Measurements from ENCODE around the gene FOXF2.

Gene FOXF2

DNA sequence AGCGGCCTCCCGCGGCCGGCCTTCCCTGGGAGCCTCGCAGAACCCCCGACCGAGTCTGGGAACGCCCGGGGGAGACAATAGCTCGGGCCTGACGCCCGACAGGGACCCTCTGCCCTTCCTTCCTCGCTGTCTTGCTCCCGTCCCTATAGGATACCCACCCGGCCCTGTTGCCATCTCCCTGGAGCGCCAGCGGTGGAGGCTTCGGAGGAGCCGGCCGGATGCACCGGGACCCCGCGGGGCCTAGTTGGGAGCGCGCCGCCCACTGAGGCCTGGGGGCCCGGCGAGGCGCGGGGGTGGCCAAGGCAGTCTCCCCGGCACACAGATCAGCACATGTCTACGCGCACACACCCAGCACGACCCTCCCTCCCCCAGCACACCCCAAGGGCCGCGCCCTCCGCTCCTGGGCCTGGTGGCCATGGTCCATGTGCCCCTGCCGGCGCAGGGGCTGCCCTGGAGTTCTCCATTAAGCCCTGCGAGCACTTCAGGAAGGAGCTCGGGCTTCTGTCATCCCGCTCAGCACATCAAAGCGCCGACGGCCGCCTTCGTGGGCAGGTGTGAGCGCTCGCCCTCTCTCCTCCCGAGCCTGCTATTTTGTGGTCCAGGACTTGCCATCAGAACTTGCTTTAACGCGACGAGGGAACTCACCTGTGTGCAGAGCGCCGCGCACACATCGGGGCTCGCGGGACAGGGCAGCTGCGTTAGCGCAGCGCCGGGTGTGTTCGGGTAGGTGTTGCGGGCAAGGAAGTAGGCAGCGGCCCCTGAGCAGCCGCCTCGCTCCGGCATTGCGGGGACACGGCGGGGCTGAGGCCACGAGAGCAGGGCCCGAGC, 3.7 kb downstream of the FOXF2 start:
- DNase-seq, result no peak

GRCh38 chr6:1393641-1394283, 4.4 kb downstream of the FOXF2 start:
- DNase-seq, result no peak

- no peak for DNase-seq
Observed at GRCh38 chr6:1394514-1395463, 5.4 kb downstream of the FOXF2 start.

DNA sequence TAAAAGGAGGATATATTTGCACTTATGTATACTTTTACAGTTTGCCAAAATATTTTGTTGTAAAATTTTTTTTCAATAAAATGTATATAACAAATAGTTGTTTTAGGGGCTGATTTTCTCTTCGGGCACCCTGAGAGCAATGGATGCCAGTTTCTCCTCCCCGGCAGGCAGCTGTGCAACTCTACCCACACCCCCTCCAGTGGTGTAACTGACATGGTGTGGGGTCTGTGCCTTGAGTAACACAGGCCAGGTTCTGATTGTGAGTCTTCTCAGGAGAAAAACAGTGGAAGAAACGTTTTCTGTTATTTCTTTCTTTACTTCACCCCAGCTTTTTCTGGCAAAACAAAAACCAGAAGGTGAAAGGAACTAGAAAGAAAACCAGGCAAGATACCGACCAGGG, 6.1 kb downstream of the FOXF2 start:
- DNase-seq, result no peak

DNA sequence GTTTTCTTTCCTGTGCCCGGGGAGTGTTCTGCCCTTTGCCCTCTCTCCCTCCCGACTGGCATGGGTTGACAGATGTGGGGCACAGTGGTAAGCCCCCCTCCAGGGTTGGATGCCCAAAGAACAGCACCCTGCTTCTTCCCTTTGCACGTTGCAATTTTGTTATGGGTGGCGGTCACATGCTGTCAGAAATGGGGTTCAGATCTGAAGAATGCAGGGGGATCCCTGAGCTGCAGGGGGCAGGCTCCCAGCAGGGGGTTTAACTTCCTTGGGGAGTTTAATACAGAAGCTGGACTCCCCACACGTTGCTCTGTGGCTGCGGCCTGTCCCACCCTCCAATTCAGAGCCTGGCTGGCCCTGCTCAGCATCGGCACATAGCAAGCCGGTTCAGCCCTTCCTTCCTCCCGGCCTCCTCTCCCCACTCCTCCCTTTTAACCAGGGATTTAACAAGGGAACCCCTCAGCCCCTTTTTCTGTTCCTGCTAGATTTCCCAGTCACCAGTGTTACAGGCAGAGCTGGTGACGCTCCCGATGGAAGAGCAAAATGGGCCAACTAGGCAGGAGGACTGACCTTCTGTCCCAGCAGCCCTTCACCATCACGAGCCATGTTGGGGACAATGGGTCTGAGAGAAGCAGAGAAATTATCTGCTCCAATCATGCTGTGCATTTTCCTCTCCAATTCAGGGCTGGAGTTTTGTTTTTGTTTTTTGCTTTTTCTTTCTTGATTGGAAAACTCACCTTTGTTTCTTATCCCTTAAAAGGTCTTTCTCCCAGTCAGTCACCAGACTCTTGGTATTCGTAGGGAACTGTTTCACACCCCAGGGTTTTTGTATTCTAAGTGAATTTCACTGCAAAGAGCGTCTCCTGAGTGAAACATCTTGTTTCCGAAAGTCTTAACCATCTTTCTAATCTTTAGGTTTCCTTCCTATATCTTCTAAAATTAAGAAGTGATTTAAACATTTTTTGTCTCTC, 6.8 kb downstream of the FOXF2 start:
- DNase-seq, result no peak

- peak; percentile 70 for DNase-seq
Observed at GRCh38 chr6:1396952-1397868, 7.8 kb downstream of the FOXF2 start.

- DNase-seq, result no peak
Observed at GRCh38 chr6:1399085-1399780, 9.9 kb downstream of the FOXF2 start.

DNA sequence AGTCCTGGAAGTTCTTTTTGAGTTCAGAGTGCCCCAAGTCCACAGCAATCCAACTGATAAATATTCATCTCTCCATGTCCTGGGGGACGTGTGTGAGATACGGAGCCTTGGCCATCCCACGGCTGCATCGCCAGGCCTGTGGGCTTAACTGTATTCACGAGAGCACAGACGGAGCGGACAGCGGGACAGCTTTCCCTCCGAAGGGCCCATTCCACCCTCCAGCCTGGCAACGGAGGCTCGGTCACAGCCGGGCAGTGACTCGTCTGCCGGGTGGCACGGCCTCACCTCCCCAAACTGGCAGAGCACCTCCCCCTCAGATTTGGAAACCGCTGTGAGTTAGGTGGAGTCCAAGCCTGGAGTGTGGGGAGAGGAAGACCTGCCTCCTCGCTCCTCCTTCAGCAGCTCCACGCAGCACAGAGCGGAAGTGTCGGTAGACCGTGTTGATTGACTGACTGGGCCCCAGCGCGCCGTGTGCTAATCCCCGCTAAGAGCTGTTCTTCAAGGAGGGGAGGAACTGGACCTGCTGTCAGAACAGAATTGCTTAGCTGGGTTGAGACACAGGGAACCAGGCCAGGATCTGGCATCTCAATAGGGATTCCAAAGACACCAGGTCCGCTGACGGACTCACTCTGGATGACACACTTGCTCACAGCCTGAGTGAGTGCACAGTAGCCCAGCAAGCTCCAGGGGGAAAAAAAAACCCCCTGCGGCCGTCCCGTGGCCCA, 10.9 kb downstream of the FOXF2 start:
- DNase-seq, result no peak

GRCh38 chr6:1402369-1402768, 13.0 kb downstream of the FOXF2 start:
- DNase-seq, result no peak

DNA sequence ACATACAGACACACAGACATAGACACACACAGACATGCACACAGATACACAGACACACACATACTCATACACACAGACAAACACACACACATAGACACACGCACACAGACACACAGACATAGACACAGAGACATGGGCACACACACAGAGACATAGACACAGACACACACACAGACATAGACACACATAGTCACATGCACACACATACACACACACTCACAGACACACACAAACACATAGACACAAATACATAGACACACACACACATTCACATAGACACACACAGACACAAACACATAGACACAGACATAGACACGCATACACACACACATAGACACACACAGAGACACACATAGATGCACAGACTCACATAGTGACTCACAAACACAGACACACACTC, 13.5 kb downstream of the FOXF2 start:
- DNase-seq, result no peak

- DNase-seq, result no peak
Observed at GRCh38 chr6:1403851-1404712, 14.7 kb downstream of the FOXF2 start.

DNA sequence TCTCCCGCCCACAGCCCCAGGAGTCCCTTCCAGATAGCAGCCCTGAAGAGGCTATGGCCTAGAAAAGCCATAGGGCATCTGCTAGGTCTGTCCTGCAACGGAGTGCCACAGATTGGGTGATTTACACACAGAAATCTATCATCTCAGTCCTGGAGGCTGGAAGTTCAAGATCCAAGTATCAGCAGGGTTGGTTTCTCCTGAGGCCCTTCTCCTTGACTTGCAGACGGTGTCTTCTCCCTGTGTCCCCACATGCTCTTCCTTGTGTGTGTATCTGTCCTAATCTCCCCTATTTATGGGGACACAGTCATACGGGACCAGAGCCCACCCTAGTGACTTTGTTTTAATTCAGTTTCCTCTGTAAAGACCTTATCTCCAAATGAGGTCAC, 15.3 kb downstream of the FOXF2 start:
- no peak for DNase-seq

- DNase-seq, result no peak
Observed at GRCh38 chr6:1405221-1405620, 15.8 kb downstream of the FOXF2 start.

GRCh38 chr6:1406306-1407072, 17.1 kb downstream of the FOXF2 start:
- no peak for DNase-seq

DNA sequence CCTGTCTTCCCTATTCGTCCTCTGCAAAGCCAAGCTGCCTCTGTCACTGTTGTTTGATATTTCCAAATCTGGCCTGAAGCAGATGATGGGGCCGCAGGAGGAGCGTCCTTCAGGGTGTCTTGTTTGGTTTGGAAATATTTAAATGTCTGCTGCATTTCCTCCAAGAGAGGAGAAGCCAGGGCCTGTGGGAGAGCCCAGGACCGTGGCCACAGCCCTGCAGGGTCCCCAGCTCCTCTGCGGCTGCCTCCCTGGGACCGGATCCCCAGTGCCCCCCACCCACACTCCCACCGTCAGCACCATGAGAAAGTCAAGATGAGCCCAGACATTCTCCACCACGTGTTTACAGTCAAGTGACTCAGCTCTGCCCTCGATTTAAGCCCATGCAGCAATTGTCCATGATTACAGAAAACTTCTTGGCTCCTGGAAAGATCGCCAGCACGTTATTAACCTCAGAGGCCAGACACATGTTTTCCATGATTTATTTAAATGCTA, 18.2 kb downstream of the FOXF2 start:
- no peak for DNase-seq

- no peak for DNase-seq
Observed at GRCh38 chr6:1409774-1410465, 20.5 kb downstream of the FOXF2 start.

DNA sequence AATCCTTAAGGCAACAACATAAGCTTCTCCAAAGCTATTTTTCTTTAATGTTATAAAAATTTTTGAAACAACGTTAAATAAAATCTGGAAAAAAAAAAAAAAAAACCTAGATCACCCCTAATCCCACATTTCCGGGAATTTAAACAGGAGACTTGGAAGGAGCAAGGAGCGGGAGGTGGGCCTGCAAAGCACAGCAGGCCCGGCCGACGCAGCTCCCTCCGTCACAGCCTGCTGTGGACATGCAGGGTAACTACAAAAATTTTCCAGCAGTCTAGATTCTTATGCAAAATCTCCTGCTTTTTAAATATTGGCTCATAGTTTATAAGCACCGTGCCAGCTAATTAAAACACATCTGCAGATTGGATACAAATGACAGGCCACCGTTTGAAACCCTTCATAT, 23.5 kb downstream of the FOXF2 start:
- no peak for DNase-seq
